Skin of body (tissue), 2 donors: Measurements from ENCODE around the gene DOK1. TPM values are rescaled to one million over a fixed set of nuclear protein-coding genes. Genes with fewer than 3 reads are reported as not detected.

Source experiments
- DNase-seq: peaks from one replicate; lab custom pipeline; 2025; lab: John Stamatoyannopoulos, UW
- total RNA-seq: library from RNA; depleted of rRNA; stranded (reverse); fragments of >200 nt; gene quantifications from one replicate; pipeline ENCODE4 v1.2.3, GENCODE V29; 2014

The DOK1 gene
- total RNA-seq, 1 donor from 2014 or later = 6.2 TPM

GRCh38 chr2:74567881-74568280 lies 13.4 kb downstream of the DOK1 start:
- DNase-seq = no peak

DNA sequence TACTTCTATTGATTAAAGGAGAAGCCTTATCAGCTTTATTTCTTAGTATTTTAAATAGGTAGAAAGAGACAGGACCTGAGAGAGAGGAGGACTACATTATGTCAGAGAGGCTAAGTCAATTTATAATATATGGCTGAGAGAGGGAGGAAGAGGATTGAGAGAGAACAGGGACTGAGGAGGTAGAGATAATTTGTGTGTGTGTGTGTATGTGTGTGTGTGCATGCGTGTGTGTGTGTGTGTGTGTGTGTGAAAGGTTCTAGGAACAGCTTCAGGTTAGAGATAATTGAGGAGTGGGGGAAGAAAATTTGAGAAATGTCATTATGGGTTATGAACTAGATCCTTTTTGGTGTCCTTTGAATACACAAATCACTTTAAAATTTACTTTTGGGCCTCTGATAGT lies 15.2 kb downstream of the DOK1 start:
- DNase-seq = no peak

- DNase-seq = no peak
Measured at GRCh38 chr2:74571058-74571457, 16.5 kb downstream of the DOK1 start.

GRCh38 chr2:74572178-74572925 lies 17.8 kb downstream of the DOK1 start:
- no peak for DNase-seq

- DNase-seq = no peak
Measured at GRCh38 chr2:74573747-74574562, 19.4 kb downstream of the DOK1 start.

DNA sequence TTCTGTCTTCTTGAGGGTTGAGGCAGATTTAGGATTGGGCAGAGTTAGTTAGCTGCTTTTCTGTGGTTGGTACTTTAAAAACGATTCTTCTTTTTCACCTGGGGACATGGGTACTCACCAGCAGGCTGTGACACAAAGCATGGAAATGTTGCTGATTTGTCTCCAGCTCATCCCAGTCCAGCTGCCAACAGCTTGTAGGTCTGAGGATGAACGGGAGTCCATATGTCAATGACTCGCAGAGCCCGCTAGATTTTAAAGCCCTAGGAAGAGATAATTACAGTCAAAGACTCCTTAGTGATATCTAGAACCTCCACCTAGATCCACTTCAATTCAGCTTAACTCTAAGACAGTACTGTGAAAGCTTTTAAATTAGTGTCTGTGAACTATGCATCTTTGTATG lies 20.8 kb downstream of the DOK1 start:
- no peak for DNase-seq

DNA sequence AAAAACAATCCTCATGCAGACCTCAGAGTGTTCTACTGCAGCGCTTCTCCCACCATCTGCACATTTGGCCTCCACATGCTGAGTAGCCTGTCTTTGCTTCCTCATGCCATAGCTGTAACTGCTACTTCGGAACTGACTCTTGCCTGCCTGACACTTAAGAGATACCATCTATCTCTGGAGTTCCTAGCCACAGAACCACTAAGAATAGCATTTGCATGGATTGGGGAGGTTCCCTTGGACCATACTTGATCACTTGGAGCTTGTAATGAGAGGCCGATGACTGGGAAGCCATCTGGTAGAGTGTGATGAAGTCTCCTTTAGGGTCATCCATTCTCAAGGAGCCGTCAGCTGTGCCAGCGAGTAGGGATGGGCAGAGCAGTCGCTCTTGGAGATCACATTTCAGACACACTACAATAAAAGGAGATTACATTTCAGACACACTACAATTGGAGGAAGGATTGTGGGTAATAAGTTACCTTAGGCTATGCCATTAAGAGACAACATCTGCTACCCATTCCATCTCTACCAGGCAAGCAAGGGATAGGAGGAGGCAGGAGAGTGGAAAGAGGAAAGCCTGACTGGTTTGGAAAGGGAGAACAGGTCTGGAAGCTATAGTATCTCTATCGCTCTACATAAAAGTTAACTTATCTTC lies 21.8 kb downstream of the DOK1 start:
- peak; percentile 52 for DNase-seq

DNA sequence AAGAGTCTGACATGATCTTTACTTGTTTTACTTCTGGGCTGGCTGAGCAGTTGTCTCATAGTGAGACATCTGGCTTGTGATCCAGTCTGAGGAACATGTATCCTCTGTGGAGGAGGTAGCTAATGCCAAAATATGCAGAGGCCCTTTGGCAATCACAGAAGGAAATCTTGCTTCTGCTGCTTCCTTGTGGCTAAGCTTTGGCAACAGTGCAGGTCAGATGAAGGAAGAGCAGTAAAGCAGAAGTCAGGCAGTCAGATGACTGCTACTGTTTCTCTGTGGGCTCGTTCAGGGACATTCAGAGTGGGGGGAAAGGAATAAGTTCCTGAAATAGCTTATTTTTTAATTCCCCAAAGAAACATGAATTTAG lies 22.3 kb downstream of the DOK1 start:
- DNase-seq = peak; percentile 66

- DNase-seq = no peak
Measured at GRCh38 chr2:74577448-74577847, 22.9 kb downstream of the DOK1 start.

DNA sequence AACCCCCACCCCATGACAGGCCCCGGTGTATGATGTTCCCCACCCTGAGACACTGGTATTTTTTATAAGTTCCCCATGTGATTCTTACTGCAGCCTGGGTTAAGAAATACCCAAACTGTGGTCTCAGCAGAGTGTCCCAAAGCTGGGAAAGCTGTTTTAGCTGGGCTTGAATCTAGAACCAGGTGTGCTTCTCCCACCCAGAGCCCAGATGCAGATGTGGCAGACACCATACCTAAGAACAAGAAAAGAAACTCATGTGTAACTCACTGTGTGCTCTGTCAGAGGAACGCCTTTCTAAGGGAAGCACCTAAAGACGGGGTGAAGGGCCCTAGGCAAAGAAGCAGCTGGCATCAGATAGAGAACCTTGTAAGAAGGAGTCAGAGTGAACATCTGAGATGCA lies 23.9 kb downstream of the DOK1 start:
- no peak for DNase-seq

GRCh38 chr2:74581463-74581862 lies 26.9 kb downstream of the DOK1 start:
- no peak for DNase-seq

DNA sequence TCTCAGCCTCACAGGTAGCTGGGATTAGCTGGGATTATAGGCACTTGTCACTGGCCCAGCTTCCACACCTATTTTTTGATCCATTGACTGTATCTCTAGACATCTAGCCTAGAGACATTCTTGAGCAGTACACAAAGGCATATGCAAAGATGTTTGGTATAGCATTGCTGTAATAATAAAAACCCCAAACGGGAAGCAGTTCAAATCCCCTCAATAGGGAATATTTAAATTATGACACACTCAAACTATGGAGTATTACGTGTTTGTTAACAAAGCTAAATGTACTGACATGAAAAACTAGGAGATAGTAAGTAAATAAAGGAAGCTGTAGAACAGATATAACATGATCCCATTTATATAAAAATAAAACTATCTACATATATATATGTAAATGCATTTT lies 27.7 kb downstream of the DOK1 start:
- DNase-seq = no peak

GRCh38 chr2:74583504-74583903 lies 29.0 kb downstream of the DOK1 start:
- no peak for DNase-seq

DNA sequence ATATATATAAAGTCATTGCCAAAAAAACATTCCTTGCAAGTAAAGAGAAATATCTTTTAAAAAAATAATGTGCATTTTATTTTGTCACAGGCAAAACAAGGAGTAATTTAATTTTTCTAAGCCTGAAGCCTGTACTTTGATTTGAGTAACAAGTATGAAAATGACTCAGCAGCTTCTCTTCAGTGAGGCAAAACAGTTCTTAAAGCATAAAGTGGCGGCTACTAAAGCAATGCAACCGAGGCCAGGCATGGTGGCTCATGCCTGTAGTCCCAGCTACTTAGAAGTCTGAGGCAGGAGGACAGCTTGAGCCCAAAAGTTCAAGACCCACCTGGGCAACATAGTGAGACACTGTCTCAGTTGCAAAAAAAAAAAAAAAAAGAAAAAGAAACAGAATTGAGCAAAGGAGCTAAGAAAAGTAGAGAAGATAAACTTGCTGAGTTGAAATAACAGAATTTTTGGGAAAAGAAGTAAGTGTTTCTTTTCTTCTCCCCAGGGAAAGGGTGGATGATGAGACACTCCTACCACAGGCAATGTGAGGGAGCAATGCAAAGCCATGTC lies 29.6 kb downstream of the DOK1 start:
- no peak for DNase-seq

GRCh38 chr2:74585406-74586185 lies 31.1 kb downstream of the DOK1 start:
- DNase-seq = no peak

DNA sequence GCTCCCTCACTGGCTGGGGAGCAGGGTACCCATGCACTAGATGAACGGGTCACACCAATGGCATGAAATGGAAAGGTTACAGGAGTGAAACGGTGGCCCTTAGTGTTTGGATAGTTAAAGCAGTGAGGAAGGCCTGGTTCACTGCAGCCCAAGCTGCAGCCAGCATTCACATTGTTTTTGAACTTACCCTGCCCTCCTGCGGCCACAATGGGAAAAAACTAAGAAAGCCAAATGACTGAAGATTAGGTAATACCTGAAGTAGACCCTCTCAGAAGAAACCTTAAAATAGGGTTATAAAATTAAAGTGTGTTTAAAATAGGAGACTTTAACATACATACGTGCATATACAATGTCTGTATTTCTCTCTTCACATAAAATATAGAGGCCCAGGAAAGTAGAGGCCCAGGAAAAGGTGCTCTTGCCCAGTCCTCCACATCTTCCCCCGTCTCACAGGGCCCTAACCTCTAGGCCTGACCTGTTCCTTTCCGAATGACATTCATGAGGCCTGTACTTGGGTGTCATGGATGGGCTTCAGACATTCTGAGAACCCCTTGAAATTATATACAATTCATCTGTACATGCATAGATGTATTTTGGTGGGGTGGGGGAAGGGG lies 33.3 kb downstream of the DOK1 start:
- peak; percentile 50 for DNase-seq

GRCh38 chr2:74588664-74589063 lies 34.1 kb downstream of the DOK1 start:
- DNase-seq = no peak

GRCh38 chr2:74593826-74594772 lies 39.6 kb downstream of the DOK1 start:
- DNase-seq = no peak

- DNase-seq = no peak
Measured at GRCh38 chr2:74596584-74596983, 42.1 kb downstream of the DOK1 start.

- DNase-seq = peak; percentile 28
Measured at GRCh38 chr2:74597410-74597809, 42.9 kb downstream of the DOK1 start.
